ENCODE results near the gene PTPMT1. TPM values are rescaled to one million over a fixed set of nuclear protein-coding genes. Genes with fewer than 3 reads are reported as not detected.

The PTPMT1 gene
- total RNA-seq, 1 donor from 2014 or later = 60.4 TPM

DNA sequence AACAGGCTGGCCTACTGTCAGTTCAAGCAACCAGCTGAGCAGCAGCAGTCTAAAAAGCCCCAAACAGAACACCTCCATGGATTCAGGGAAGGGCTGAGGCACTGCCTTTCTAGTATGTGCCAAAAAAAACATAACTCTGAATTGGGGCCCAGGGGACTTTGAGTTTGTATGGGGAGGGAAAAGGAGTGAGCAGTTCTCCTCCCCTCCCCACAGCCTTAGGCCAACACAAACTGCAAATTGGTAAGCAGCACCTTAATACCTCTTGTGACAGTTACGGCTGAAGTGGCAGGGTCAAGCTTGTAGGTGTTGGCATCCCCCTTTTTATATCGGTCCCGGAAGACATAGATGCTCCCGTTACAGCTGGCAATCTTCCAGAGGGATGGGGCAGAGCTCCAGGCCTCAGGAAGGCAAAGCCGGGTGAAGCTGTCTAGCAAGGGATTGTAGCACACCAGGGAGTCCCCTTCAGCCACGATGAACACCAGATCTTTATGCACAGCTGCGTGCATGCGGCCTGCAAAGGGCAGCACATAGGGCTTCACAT lies 7.4 kb downstream of the PTPMT1 start:
- Histone ChIP-seq H3K36me3 (peaks cover 5% of the 10 kb centered on the region), H3K4me2 (no peak overlapping the region), H4K20me1 (ENCODE audit: low read depth) (peaks cover 4% of the 10 kb centered on the region), H3K27ac (no peak overlapping the region), H3K79me2 (ENCODE audit: low read depth) (peaks cover 30% of the 10 kb centered on the region), H3K4me1 (peaks cover 6% of the 10 kb centered on the region), H3K4me3 (no peak overlapping the region), H3K9ac (no peak overlapping the region), H3F3A (ENCODE audit: low read depth) (peaks cover 9% of the 10 kb centered on the region), H2AFZ (replicated peaks) (no peak overlapping the region), H3K9me3 (ENCODE audit: low read depth) (no peaks in the 10 kb centered on the region), H3K27me3 (no peaks in the 10 kb centered on the region)
- TF ChIP-seq CTCF (IDR thresholded peaks at IDR 0.05) (no peak), EZH2 (IDR thresholded peaks at IDR 0.05) (no peak), EZH2phosphoT487 (IDR thresholded peaks at IDR 0.05) (no peak)
- H3K27ac Mint-ChIP-seq = no peak overlapping the region
- no peak for DNase-seq (ENCODE audit: low spot score)
- peaks cover 6% of the 10 kb centered on the region for H3K27me3 Mint-ChIP-seq (ENCODE audit: insufficient read depth, low read depth)
- no peaks in the 10 kb centered on the region for H3K9me3 Mint-ChIP-seq
- H3K4me3 Mint-ChIP-seq = no peak overlapping the region
- peaks cover 16% of the 10 kb centered on the region for H3K4me1 Mint-ChIP-seq
- H3K36me3 Mint-ChIP-seq = peaks cover 21% of the 10 kb centered on the region

GRCh38 chr11:47573321-47573720 lies 7.9 kb downstream of the PTPMT1 start:
- H3K27me3 ChIP-seq = no peaks in the 10 kb centered on the region
- no peak overlapping the region for H3K4me3 ChIP-seq
- H3K9me3 ChIP-seq (ENCODE audit: low read depth) = no peaks in the 10 kb centered on the region
- DNase-seq (ENCODE audit: low spot score) = no peak
- Mint-ChIP-seq H3K36me3 (peaks cover 23% of the 10 kb centered on the region), H3K27me3 (ENCODE audit: insufficient read depth, low read depth) (peaks cover 5% of the 10 kb centered on the region), H3K4me1 (peaks cover 22% of the 10 kb centered on the region), H3K27ac (no peak overlapping the region), H3K9me3 (no peaks in the 10 kb centered on the region), H3K4me3 (no peak overlapping the region)
- H3K79me2 ChIP-seq (ENCODE audit: low read depth) = peaks cover 33% of the 10 kb centered on the region
- peaks cover 11% of the 10 kb centered on the region for H3K4me1 ChIP-seq
- no peak overlapping the region for H3K4me2 ChIP-seq
- no peak overlapping the region for H2AFZ ChIP-seq (replicated peaks)
- peaks cover 5% of the 10 kb centered on the region for H3K36me3 ChIP-seq
- H3F3A ChIP-seq (ENCODE audit: low read depth) = peaks cover 15% of the 10 kb centered on the region
- no peak overlapping the region for H3K9ac ChIP-seq
- TF ChIP-seq EZH2phosphoT487 (IDR thresholded peaks at IDR 0.05) = no peak
- H4K20me1 ChIP-seq (ENCODE audit: low read depth) = peaks cover 4% of the 10 kb centered on the region
- H3K27ac ChIP-seq = no peak overlapping the region

GRCh38 chr11:47577460-47578041 lies 12.2 kb downstream of the PTPMT1 start:
- Mint-ChIP-seq H3K4me1 (peaks cover 31% of the 10 kb centered on the region), H3K27me3 (ENCODE audit: insufficient read depth, low read depth) (peaks cover 12% of the 10 kb centered on the region), H3K27ac (peak overlapping the region; percentile 100), H3K4me3 (peak overlapping the region; percentile 99), H3K9me3 (no peaks in the 10 kb centered on the region), H3K36me3 (peaks cover 30% of the 10 kb centered on the region)
- H3K27ac ChIP-seq = no peak overlapping the region
- peaks cover 13% of the 10 kb centered on the region for H3F3A ChIP-seq (ENCODE audit: low read depth)
- no peak overlapping the region for H3K9ac ChIP-seq
- H3K4me3 ChIP-seq = peak overlapping the region; percentile 87
- H4K20me1 ChIP-seq (ENCODE audit: low read depth) = no peaks in the 10 kb centered on the region
- no peak overlapping the region for H2AFZ ChIP-seq (replicated peaks)
- no peaks in the 10 kb centered on the region for H3K27me3 ChIP-seq
- peaks cover 45% of the 10 kb centered on the region for H3K79me2 ChIP-seq (ENCODE audit: low read depth)
- no peak for TF ChIP-seq EZH2phosphoT487 (IDR thresholded peaks at IDR 0.05)
- TF ChIP-seq EZH2 (IDR thresholded peaks at IDR 0.05) = no peak
- TF ChIP-seq CTCF (IDR thresholded peaks at IDR 0.05) = no peak
- peak overlapping the region; percentile 99 for H3K4me2 ChIP-seq
- no peak for DNase-seq (ENCODE audit: low spot score)
- H3K36me3 ChIP-seq = no peaks in the 10 kb centered on the region
- peaks cover 18% of the 10 kb centered on the region for H3K4me1 ChIP-seq
- no peaks in the 10 kb centered on the region for H3K9me3 ChIP-seq (ENCODE audit: low read depth)

Measured in neural progenitor cell (in vitro differentiated cells).